ENCODE data around the gene UBL3. TPM values are rescaled to one million over a fixed set of nuclear protein-coding genes. Genes with fewer than 3 reads are reported as not detected.

Gene UBL3
- total RNA-seq, 1 experiment from 2014 or later: 19.0 TPM

- Histone ChIP-seq H4K8ac (replicated peaks; ENCODE audit: insufficient read length, low read depth, low read length) (no peak overlapping the region), H3K27me3 (ENCODE audit: insufficient read depth, low read length) (no peaks in the 10 kb centered on the region), H3T11ph (ENCODE audit: low read length) (no peak overlapping the region), H3K14ac (ENCODE audit: insufficient read depth, low read length) (no peak overlapping the region), H3K18ac (ENCODE audit: insufficient read length, low read depth, low read length) (no peak overlapping the region), H2BK120ac (ENCODE audit: low read depth, low read length, poor library complexity, severe bottlenecking) (no peak overlapping the region), H4K91ac (ENCODE audit: insufficient read length, low read depth, low read length) (no peak overlapping the region), H3K56ac (ENCODE audit: insufficient read length, low read depth, low read length) (no peak overlapping the region), H3K79me2 (ENCODE audit: insufficient read depth, low read length) (peaks cover 1% of the 10 kb centered on the region; the same call in 1 of the 2 replicates), H3K9me3 (ENCODE audit: control insufficient read depth, low read depth, low read length) (no peaks in the 10 kb centered on the region), H3K79me1 (ENCODE audit: insufficient read depth, low read depth, low read length, poor library complexity, severe bottlenecking) (peaks cover 3% of the 10 kb centered on the region), H2BK5ac (ENCODE audit: insufficient read length, low read length) (no peak overlapping the region), H3K23ac (ENCODE audit: insufficient read length, low read depth, low read length) (no peak overlapping the region), H4K20me1 (ENCODE audit: control insufficient read depth, insufficient read depth, insufficient read length) (no peaks in the 10 kb centered on the region), H2BK12ac (ENCODE audit: insufficient read length, low read depth, low read length) (no peak overlapping the region), H2AK5ac (ENCODE audit: insufficient read length, low read length) (no peak overlapping the region), H2BK20ac (ENCODE audit: low read depth, low read length, poor library complexity, severe bottlenecking) (no peak overlapping the region), H3K23me2 (ENCODE audit: insufficient read length, low read depth, low read length, poor library complexity, severe bottlenecking) (no peaks in the 10 kb centered on the region), H3K27ac (ENCODE audit: insufficient read length, low read depth, low read length) (no peak overlapping the region), H2BK15ac (ENCODE audit: low read depth, low read length) (no peak overlapping the region), H3K4me1 (ENCODE audit: insufficient read depth, low read length) (peaks cover 4% of the 10 kb centered on the region; the same call in 1 of the 2 replicates), H4K5ac (ENCODE audit: insufficient read length, low read depth, low read length) (no peak overlapping the region), H3K9ac (ENCODE audit: extremely low read depth, insufficient read length, low read length) (no peak overlapping the region), H3K4ac (ENCODE audit: low read depth, low read length) (no peak overlapping the region), H3K4me2 (ENCODE audit: insufficient read depth, insufficient read length, low read length) (no peak overlapping the region), H2AFZ (ENCODE audit: low read length) (no peak overlapping the region)
- WGBS (ENCODE audit: extremely low coverage, insufficient read length, low lambda C conversion rate): no CpG with 5 or more reads among the region's 7 CpGs
- H3K4me1 Mint-ChIP-seq: peaks cover 13 to 15% of the 10 kb centered on the region in 2 experiments
- no peaks in the 10 kb centered on the region for H3K9me3 Mint-ChIP-seq
- H3K4me3 Mint-ChIP-seq: no peak overlapping the region
- H3K27ac Mint-ChIP-seq: no peak overlapping the region
- TF ChIP-seq, protein P1, sequence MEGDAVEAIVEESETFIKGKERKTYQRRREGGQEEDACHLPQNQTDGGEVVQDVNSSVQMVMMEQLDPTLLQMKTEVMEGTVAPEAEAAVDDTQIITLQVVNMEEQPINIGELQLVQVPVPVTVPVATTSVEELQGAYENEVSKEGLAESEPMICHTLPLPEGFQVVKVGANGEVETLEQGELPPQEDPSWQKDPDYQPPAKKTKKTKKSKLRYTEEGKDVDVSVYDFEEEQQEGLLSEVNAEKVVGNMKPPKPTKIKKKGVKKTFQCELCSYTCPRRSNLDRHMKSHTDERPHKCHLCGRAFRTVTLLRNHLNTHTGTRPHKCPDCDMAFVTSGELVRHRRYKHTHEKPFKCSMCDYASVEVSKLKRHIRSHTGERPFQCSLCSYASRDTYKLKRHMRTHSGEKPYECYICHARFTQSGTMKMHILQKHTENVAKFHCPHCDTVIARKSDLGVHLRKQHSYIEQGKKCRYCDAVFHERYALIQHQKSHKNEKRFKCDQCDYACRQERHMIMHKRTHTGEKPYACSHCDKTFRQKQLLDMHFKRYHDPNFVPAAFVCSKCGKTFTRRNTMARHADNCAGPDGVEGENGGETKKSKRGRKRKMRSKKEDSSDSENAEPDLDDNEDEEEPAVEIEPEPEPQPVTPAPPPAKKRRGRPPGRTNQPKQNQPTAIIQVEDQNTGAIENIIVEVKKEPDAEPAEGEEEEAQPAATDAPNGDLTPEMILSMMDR (conservative IDR thresholded peaks at IDR 0.05): no peak
- no peak for DNase-seq
- H3K36me3 Mint-ChIP-seq (ENCODE audit: insufficient read depth in 1 of 3, low read depth in 3 of 3): no peaks in the 10 kb centered on the region
- no peaks in the 10 kb centered on the region for H3K27me3 Mint-ChIP-seq (ENCODE audit: low read depth)
Observed at GRCh38 chr13:29805994-29806979, 44.1 kb downstream of the UBL3 start.
